Spleen (tissue), 7 donors: ENCODE measurements around the gene GNAZ.

Experiments used
- POLR2A ChIP-seq, 3 donors: fragments of 450-650 bp; IDR thresholded peaks; one replicate each; pipeline ENCODE4 v1.5.1; 2017; ENCODE audit warnings: antibody characterized with exemption in 3 of 3, mild to moderate bottlenecking in 1 of 3
- TF ChIP-seq, protein P1 (sequence below), 11 experiments: fragments of 200-600 bp in 7 of 11; fragments of 450-650 bp in 4 of 11; sonication (generic) in 4 of 11; IDR thresholded peaks in 8 of 11; conservative IDR thresholded peaks in 3 of 11; 1 replicate in 7 of 11; 2 replicates in 4 of 11; pipeline versions ENCODE4 v1.4.0 to v1.8.0; 2016 to 2021; ENCODE audit warnings: antibody characterized with exemption in 11 of 11, inconsistent platforms in 4 of 11, mild to moderate bottlenecking in 1 of 11
- donor health status: DM: no; HTN: no; CAD: no; lungs with moderate emphysema.
- donor health status: DM: no; HTN: no; CAD: no.
- donor health status: DM: no; HTN: no; CAD: no.

- TF ChIP-seq, protein P1, sequence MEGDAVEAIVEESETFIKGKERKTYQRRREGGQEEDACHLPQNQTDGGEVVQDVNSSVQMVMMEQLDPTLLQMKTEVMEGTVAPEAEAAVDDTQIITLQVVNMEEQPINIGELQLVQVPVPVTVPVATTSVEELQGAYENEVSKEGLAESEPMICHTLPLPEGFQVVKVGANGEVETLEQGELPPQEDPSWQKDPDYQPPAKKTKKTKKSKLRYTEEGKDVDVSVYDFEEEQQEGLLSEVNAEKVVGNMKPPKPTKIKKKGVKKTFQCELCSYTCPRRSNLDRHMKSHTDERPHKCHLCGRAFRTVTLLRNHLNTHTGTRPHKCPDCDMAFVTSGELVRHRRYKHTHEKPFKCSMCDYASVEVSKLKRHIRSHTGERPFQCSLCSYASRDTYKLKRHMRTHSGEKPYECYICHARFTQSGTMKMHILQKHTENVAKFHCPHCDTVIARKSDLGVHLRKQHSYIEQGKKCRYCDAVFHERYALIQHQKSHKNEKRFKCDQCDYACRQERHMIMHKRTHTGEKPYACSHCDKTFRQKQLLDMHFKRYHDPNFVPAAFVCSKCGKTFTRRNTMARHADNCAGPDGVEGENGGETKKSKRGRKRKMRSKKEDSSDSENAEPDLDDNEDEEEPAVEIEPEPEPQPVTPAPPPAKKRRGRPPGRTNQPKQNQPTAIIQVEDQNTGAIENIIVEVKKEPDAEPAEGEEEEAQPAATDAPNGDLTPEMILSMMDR (IDR thresholded peaks at IDR 0.05 in 8 of 11, conservative IDR thresholded peaks at IDR 0.05 in 3 of 11), result no peak
- no peak for TF ChIP-seq POLR2A (IDR thresholded peaks at IDR 0.05)
Measured at GRCh38 chr22:23123804-23124254, 53.5 kb downstream of the GNAZ start.
